ENCODE results near the gene RHBDD1. TPM values are rescaled to one million over a fixed set of nuclear protein-coding genes. Genes with fewer than 3 reads are reported as not detected.
"Not testable (repeated sequence)": the region's sequence is repeated elsewhere in the genome, so short reads cannot be mapped to it uniquely, and the experiment has no call there.

RHBDD1 gene
- polyA plus RNA-seq, 1 of the 3 experiments (the other 2 are of a cell fraction), result 10.3 TPM

GRCh38 chr2:226831266-226831665 lies 4.6 kb upstream of the RHBDD1 start:
- ChIA-PET POLR2A (no interaction called here), CTCF (no interaction called here)
- no peak for DNase-seq
- H3K4me2 ChIP-seq, result no peak overlapping the region
- no peaks in the 10 kb centered on the region; the same call in 1 of the 2 replicates for H3K9me3 ChIP-seq
- peaks cover 0 to 5% of the 10 kb centered on the region in 2 experiments; a peak in 1 of 4 replicates for H3K4me1 ChIP-seq (ENCODE audit: control insufficient read depth in 1 of 2, insufficient read depth in 2 of 2, low read depth in 1 of 2, low read length in 1 of 2)
- no peak overlapping the region for H3K9ac ChIP-seq
- no peak overlapping the region for H3K4me3 ChIP-seq (ENCODE audit: low read depth in 2 of 2, low read length in 1 of 2)
- H3K9me2 ChIP-seq, result no peaks in the 10 kb centered on the region
- H3K36me3 ChIP-seq (replicated peaks in 1 of 2; ENCODE audit: control insufficient read depth in 1 of 2, insufficient read depth in 2 of 2, low read length in 1 of 2), result no peaks in the 10 kb centered on the region
- no peak overlapping the region for H3K27ac ChIP-seq (ENCODE audit: low read depth in 2 of 2, low read length in 1 of 2)
- H2AFZ ChIP-seq (ENCODE audit: low read depth), result no peak overlapping the region
- H3F3A ChIP-seq (replicated peaks; ENCODE audit: insufficient read depth), result peaks cover 5% of the 10 kb centered on the region
- no peaks in the 10 kb centered on the region for H3K27me3 ChIP-seq (ENCODE audit: insufficient read depth)
- WGBS (ENCODE audit: low lambda C conversion rate), result 89% methylated on average over 4 of the region's 4 CpGs
- 0 out of 2 replicates have a peak, but pooled peaks cover under 1% of the 10 kb centered on the region for H3K79me2 ChIP-seq (ENCODE audit: insufficient read depth)
- no peaks in the 10 kb centered on the region for H4K20me1 ChIP-seq (ENCODE audit: insufficient read depth)
- no peak for TF ChIP-seq SIN3A (IDR thresholded peaks at IDR 0.05; ENCODE audit: borderline replicate concordance, low read depth, low read length)
- TF ChIP-seq RAD21 (IDR thresholded peaks at IDR 0.05; ENCODE audit: low read length), result no peak
- no peak for TF ChIP-seq YY1 (IDR thresholded peaks at IDR 0.05; ENCODE audit: low read depth)
- no peak for TF ChIP-seq SMC3 (IDR thresholded peaks at IDR 0.05; ENCODE audit: low read depth, low read length)
- TF ChIP-seq EP300 (IDR thresholded peaks at IDR 0.05; ENCODE audit: borderline replicate concordance in 1 of 2, low read depth in 1 of 2, low read length in 1 of 2), result no peak
- no peak for TF ChIP-seq POLR2AphosphoS5 (IDR thresholded peaks at IDR 0.05; ENCODE audit: low read depth, low read length)
- TF ChIP-seq, protein P1, sequence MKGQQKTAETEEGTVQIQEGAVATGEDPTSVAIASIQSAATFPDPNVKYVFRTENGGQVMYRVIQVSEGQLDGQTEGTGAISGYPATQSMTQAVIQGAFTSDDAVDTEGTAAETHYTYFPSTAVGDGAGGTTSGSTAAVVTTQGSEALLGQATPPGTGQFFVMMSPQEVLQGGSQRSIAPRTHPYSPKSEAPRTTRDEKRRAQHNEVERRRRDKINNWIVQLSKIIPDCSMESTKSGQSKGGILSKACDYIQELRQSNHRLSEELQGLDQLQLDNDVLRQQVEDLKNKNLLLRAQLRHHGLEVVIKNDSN (IDR thresholded peaks at IDR 0.05; ENCODE audit: borderline replicate concordance, low read depth), result no peak
- no peak for TF ChIP-seq TCF12 (IDR thresholded peaks at IDR 0.05)
- no peak for TF ChIP-seq CTCF (IDR thresholded peaks at IDR 0.05)
- TF ChIP-seq NRF1 (IDR thresholded peaks at IDR 0.05; ENCODE audit: low read depth, low read length), result no peak
- TF ChIP-seq TEAD4 (IDR thresholded peaks at IDR 0.05; ENCODE audit: borderline replicate concordance, insufficient read depth), result no peak
- TF ChIP-seq EZH2phosphoT487 (IDR thresholded peaks at IDR 0.05; ENCODE audit: borderline replicate concordance, low read depth), result no peak

GRCh38 chr2:226832061-226832460 lies 3.8 kb upstream of the RHBDD1 start:
- H3F3A ChIP-seq (replicated peaks; ENCODE audit: insufficient read depth), result peaks cover 13% of the 10 kb centered on the region
- no peak overlapping the region for H3K4me3 ChIP-seq (ENCODE audit: low read depth in 2 of 2, low read length in 1 of 2)
- peaks cover 8% of the 10 kb centered on the region for H3K79me2 ChIP-seq (ENCODE audit: insufficient read depth)
- ChIA-PET CTCF (interaction anchor here (1.3 kb wide), 1 partner anchor 201 kb away, joined by 3 read pairs; no protein-coding TSS in a partner anchor), POLR2A (no interaction called here)
- H3K27me3 ChIP-seq (ENCODE audit: insufficient read depth), result no peaks in the 10 kb centered on the region
- no peaks in the 10 kb centered on the region; the same call in 1 of the 2 replicates for H3K9me3 ChIP-seq
- peaks cover under 1 to 8% of the 10 kb centered on the region in 2 experiments; a peak in 3 of 4 replicates for H3K4me1 ChIP-seq (ENCODE audit: control insufficient read depth in 1 of 2, insufficient read depth in 2 of 2, low read depth in 1 of 2, low read length in 1 of 2)
- 95% methylated on average over 1 of the region's 1 CpG for WGBS (ENCODE audit: low lambda C conversion rate)
- no peaks in the 10 kb centered on the region for H3K36me3 ChIP-seq (replicated peaks in 1 of 2; ENCODE audit: control insufficient read depth in 1 of 2, insufficient read depth in 2 of 2, low read length in 1 of 2)
- no peaks in the 10 kb centered on the region for H4K20me1 ChIP-seq (ENCODE audit: insufficient read depth)
- no peaks in the 10 kb centered on the region for H3K9me2 ChIP-seq
- no peak overlapping the region for H3K9ac ChIP-seq
- H3K27ac ChIP-seq (ENCODE audit: low read depth in 2 of 2, low read length in 1 of 2), result no peak overlapping the region
- H2AFZ ChIP-seq (ENCODE audit: low read depth), result no peak overlapping the region
- TF ChIP-seq, protein P2, sequence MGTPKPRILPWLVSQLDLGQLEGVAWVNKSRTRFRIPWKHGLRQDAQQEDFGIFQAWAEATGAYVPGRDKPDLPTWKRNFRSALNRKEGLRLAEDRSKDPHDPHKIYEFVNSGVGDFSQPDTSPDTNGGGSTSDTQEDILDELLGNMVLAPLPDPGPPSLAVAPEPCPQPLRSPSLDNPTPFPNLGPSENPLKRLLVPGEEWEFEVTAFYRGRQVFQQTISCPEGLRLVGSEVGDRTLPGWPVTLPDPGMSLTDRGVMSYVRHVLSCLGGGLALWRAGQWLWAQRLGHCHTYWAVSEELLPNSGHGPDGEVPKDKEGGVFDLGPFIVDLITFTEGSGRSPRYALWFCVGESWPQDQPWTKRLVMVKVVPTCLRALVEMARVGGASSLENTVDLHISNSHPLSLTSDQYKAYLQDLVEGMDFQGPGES (IDR thresholded peaks at IDR 0.05; ENCODE audit: low read depth, low read length), result no peak
- TF ChIP-seq NRF1 (IDR thresholded peaks at IDR 0.05; ENCODE audit: low read depth, low read length), result no peak
- TF ChIP-seq TEAD4 (IDR thresholded peaks at IDR 0.05; ENCODE audit: borderline replicate concordance, insufficient read depth), result no peak
- no peak for DNase-seq
- no peak overlapping the region for H3K4me2 ChIP-seq

- WGBS (ENCODE audit: low lambda C conversion rate), result 85% methylated on average over 18 of the region's 18 CpGs
- Histone ChIP-seq H3K4me3 (ENCODE audit: low read depth in 2 of 2, low read length in 1 of 2) (peak overlapping the region in 1 of 2 experiments; percentile 90; a peak in 1 of 4 replicates), H3K4me2 (peak overlapping the region; percentile 93), H3F3A (replicated peaks; ENCODE audit: insufficient read depth) (peaks cover 16% of the 10 kb centered on the region), H3K79me2 (ENCODE audit: insufficient read depth) (peaks cover 23% of the 10 kb centered on the region), H3K4me1 (ENCODE audit: control insufficient read depth in 1 of 2, insufficient read depth in 2 of 2, low read depth in 1 of 2, low read length in 1 of 2) (peaks cover 6 to 18% of the 10 kb centered on the region in 2 experiments; a peak in 3 of 4 replicates), H2AFZ (ENCODE audit: low read depth) (peak overlapping the region; percentile 96; the same call in 1 of the 2 replicates)
- H3K9me3 ChIP-seq; H3K9ac ChIP-seq; DNase-seq; H3K27me3 ChIP-seq (ENCODE audit: insufficient read depth); H3K9me2 ChIP-seq; H3K27ac ChIP-seq (ENCODE audit: low read depth in 2 of 2, low read length in 1 of 2); H3K36me3 ChIP-seq (replicated peaks in 1 of 2; ENCODE audit: control insufficient read depth in 1 of 2, insufficient read depth in 2 of 2, low read length in 1 of 2); H4K20me1 ChIP-seq (ENCODE audit: insufficient read depth): not testable (repeated sequence)
- ChIA-PET CTCF (interaction anchor here (0.6 to 1.7 kb wide), 5 partner anchors 10 to 151 kb away, joined by 3 to 9 read pairs (median 4); partner anchors contain the start of gene IRS1), POLR2A (interaction anchor here (0.6 kb wide), 1 partner anchor 10 kb away, joined by 4 read pairs; no protein-coding TSS in a partner anchor)
These were observed 974 bp upstream of the RHBDD1 start for GRCh38 chr2:226834880-226835279.

Data from SK-N-SH (cell line).